GM11168 (cell line): ENCODE measurements around the gene ZNF784.
"Not testable (repeated sequence)": the region's sequence is repeated elsewhere in the genome, so short reads cannot be mapped to it uniquely, and the experiment has no call there.

Experiments
- in situ Hi-C: fragments of 300-500 bp; cut with MboI; formaldehyde crosslinking; loops from one replicate; pipeline ENCODE4 v1.12.0; 2022; ENCODE audit warnings: low sequenced_read_pairs; ENCODE audit not compliant: unreplicated experiment

ZNF784 gene

DNA sequence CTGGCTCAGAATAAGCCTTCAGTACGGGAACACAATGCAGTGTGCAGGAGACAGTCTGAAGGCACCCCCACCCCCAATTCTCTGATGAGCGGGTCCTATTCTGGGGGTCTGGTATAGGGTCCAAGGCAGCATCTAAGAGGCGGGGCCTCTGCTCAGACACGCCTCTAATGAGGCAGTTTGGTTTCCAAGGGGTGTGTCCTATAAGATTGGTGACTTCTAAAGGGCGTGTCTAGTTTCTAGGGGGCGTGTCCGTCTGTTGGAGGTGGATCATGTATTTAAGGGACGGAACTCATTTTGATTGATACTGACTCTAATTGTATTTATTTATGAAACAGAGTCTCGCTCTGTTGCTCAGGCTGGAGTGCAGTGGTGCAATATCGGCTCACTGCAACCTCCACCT is 33.7 kb downstream of the ZNF784 start:
- in situ Hi-C loops: no loop called here

DNA sequence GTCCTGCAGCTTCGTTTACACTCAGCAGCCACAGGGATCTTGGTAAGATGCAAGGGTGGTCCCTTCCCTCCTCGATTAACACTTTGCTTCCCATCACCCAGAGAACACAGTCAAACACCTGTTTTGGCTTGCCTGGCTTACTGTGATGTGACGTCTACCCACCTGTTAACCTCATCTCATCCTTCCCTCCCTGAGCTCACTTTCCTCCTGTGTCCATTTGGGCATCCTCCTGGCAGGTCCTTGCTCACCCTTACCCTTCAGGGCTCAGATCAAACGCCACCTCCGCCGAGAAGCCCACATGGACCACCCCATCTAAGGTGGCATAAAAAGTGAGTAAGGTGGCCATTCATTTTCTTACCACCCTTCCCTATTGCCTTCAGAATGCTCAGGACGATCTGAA is 34.3 kb downstream of the ZNF784 start:
- in situ Hi-C loops: no loop called here

DNA sequence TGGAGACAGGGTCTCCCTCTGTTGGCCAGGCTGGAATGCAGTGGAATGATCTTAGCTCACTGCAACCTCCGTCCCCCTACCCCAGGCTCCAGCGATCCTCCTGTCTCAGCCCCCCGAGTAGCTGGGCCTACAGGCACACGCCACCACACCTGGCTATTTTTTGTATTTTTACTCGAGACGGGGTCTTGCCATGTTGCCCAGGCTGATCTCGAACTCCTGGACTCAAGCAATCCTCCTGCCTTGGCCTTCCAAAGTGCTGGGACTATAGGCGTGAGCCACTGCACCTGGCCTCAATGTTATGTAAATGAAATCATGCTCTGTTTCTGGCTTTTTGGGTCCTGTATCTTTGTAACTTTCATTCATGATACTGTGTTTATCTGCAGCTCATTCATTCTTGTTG is 35.6 kb downstream of the ZNF784 start:
- in situ Hi-C loops: no loop called here

- in situ Hi-C loops: no loop called here
Measured at GRCh38 chr19:55586976-55587668, 37.2 kb downstream of the ZNF784 start.

GRCh38 chr19:55585658-55586339 is 38.6 kb downstream of the ZNF784 start:
- in situ Hi-C loops: no loop called here

GRCh38 chr19:55584871-55585270 is 39.5 kb downstream of the ZNF784 start:
- in situ Hi-C loops: no loop called here

DNA sequence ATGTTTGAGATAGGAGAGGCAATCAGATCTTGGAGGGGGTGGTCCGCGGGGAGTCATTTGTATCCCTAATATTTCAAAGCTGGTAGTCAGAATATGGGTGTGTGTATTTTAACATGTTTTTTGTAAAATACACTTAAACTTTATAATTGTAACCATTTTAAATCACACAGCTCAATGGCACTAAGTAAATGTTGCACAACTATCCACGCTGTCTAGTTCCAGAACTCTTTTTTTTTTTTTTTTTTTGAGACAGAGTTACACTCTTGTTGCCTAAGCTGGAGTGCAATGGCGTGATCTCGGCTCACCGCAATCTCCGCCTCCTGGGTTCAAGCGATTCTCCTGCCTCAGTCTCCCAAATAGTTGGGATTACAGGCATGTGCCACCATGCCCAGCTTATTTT is 40.5 kb downstream of the ZNF784 start:
- in situ Hi-C loops: not testable (repeated sequence)

- in situ Hi-C loops: not testable (repeated sequence)
Measured at GRCh38 chr19:55582284-55582683, 42.1 kb downstream of the ZNF784 start.

DNA sequence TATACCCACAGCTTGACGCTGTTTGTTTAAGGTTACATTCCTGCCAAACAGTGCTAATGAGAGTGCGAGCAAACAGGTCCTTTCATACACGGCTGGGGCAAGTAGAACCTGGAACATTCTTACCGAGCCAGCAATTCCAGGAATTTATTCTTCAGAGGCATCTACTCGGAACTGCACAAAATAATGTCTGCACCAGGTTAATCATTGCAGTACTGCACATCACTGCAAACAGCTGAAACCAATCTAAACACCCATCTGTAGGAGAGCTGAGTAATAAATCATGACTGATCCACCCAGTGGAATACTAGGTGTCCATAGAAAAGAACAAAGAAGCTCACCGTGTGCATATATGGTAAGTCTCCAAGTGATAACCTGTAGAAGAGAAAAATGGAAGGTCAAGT is 42.5 kb downstream of the ZNF784 start:
- in situ Hi-C loops: no loop called here

DNA sequence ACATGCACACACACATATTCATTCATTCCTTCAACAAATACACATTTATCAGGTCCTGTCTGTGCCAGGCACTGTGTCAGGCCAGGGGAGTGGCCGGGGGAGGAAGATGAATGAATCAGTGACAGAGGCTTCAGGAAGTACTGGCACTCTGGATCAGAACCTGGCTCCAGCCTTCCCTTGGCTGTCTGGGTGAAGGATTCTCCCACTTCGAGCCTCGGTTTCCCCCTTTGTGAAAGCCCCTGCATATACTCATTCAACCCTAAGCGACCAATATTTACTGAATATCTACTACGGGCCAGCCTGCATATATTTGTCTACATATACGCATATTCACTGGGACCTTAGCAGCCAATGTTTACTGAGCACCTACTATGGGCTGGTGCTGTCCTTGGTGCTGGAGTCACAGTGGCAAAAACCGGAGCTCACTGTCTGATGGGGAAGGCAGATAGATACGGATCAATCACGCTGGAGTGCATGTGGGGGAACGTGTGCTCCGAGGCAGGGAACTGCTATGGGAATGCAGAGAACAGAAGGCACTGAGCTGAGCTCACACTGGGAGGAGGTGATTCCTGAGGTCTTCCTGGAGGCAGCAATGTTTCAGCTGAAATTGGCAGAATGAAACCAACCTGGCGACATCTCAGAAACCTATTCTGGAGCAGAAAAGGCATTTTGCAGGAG is 43.1 kb downstream of the ZNF784 start:
- in situ Hi-C loops: no loop called here

DNA sequence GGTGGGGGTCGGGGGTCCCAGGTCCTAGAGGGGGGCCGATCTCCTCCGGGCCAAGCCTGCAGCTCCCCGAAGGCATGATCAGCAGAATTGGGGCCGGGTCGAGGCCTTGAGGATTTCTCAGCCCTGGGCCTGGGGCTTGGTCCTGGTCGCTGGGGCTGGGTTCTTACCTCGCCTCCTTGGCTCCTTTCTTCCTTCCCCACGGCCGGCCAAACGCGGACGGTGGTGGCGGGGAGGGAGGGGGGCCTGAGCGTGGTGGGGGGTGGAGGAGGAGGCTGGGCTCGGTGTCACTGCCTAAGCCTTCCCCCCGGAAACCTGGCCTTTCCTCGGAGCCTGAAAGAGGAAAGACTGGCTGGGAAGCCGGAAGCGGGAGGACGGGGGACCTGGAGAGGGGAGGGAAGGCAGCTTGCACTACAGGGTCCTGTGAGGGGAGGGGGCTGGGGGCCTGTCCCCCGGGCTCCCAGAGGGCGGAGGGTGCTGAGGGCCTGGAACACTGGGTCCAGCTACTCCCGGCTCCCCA is 43.7 kb downstream of the ZNF784 start, which contains the start of gene ZNF579:
Gene ZNF579, minus strand, starts transcription at position 221 of the 517 bp plus-strand sequence. CDS start 1,209 bp downstream, outside the sequence.
- in situ Hi-C loops: no loop called here

- in situ Hi-C loops: no loop called here
Measured at GRCh38 chr19:55579766-55580621, 44.4 kb downstream of the ZNF784 start.

DNA sequence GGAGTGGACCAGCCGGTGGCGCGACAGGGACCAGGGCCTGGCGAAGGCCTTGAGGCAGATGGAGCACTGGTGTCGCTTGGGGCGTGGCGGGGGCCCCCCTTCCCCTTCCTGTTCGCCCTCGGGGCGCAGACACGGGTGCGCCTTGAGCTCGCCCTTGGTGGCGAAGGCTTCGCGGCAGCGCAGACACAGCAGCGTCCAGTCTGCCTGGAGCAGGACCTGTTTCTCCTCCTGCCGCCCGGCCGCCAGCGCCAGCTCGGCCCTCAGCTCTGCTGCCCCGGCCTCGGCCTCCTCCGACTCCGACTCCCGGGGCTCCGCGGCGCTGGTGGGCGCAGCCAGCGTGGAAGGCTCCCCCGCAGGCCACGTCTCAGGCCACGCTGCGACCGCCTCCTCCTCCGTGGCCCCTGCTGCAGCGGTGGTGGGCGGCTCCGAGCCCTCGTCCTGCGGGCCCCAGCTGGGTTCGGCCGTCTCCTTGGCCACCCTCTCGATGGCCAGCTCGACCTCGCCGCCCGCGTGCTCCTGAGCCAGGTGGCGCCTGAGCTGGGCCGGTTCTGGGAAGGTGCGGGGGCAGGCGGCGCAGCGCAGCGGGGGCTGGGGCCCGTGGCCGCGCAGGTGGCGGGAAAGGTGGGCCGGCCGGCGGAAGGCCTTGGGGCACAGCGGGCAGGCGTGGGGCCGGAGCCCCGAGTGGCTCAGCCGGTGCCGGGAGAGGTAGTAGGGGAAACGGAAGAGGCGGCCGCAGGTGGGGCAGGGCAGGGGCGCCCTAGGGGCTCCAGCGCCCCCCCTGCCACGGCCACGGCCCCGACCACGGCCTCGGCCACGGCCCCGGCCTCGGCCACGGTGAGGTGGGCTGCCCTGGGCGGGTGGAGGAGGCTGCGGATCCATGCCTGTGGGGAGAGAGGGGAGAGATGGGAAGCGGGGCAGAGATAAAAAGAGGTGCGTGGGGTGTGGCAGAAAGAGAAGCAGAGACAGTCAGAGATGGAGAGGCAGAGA is 45.3 kb downstream of the ZNF784 start:
- in situ Hi-C loops: no loop called here

DNA sequence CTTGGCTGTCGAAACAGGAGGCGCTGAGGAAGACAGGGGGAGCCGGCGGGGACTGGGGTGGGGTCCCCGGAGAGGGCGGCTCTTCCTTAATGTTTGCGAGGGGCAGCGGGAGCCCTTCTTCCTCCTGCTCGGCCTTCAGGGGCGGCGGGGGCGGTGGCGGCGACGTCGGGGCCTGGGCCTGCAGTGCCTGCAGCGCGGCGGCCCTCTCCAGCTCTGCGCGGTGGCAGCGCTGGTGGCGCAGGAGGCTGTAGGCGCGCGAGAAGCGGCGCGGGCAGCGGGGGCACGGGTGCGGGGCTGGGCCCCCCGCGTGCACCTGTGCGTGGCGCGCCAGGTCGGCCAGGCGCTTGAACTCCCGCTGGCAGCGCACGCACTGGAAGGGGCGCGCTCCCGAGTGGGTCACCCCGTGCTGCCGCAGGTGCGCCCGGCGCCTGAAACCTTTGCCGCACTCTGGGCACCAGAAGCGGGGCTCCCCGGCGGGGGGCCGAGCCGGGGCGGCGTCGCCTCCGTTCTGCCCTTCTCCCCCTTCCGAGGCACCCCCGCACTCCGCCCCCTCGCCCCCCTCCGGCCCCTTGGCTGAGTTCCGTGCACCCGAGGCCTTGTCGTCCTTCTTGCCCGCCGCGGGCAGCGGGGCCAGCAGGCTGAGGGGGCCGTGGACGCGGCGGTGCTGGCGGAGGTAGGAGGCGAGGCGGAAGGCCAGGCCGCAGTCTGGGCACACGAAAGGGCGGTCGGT is 46.2 kb downstream of the ZNF784 start:
- in situ Hi-C loops: no loop called here

DNA sequence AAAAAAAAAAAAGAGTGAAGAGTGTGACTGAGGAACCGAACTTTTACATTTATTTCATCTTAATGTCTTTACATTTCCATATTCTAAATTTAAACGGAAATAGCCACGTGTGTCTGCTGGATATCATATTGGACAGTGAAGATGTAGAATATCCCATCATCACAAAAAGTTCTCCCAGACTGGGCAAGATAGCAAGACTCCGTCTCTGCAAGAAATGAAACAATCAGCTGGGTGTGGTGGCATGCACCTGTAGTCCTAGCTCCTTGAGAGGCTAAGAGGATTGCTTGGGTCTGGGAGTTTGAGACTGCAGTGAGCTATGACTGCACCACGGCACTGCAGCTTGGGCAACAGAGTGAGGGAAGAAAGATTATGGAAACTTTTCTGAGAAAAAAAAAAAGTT is 47.6 kb downstream of the ZNF784 start:
- in situ Hi-C loops: no loop called here

- in situ Hi-C loops: not testable (repeated sequence)
Measured at GRCh38 chr19:55573929-55574328, 50.4 kb downstream of the ZNF784 start.
